OCI-LY3 (cell line): ENCODE results near the gene CCL4L2.
"Not testable (repeated sequence)": the region's sequence is repeated elsewhere in the genome, so short reads cannot be mapped to it uniquely, and the experiment has no call there.

Source experiments
- CTCF ChIP-seq: fragments of 200-600, 300-600 bp; sonication (generic); IDR thresholded peaks from 2 replicates; pipeline ENCODE4 v1.5.1; 2014; ENCODE audit warnings: antibody characterized with exemption, low read length, low read depth
- EZH2phosphoT487 ChIP-seq: fragments of 200-600 bp; shearing (Covaris generic); IDR thresholded peaks from 2 replicates; pipeline ENCODE4 v1.6.1; 2018; ENCODE audit warnings: antibody characterized with exemption, mixed run types, low read depth

- TF ChIP-seq CTCF, EZH2phosphoT487: not testable (repeated sequence)
Observed at GRCh38 chr17:36206486-36206821, 4.4 kb upstream of the CCL4L2 start.
